Measurements from ENCODE around the gene PMM2.
A peak's percentile ranks its signal among the peaks of the same experiment; 100 is the strongest.

PMM2 gene

GRCh38 chr16:8826278-8826879, 28.7 kb downstream of the PMM2 start:
- TF ChIP-seq EZH2 (IDR thresholded peaks at IDR 0.05; ENCODE audit: borderline replicate concordance, low read depth, low read length, severe bottlenecking) = no peak
- TF ChIP-seq CTCF (IDR thresholded peaks at IDR 0.05; ENCODE audit: borderline replicate concordance, extremely low read depth, low read length, poor library complexity, severe bottlenecking) = no peak
- no peaks in the 10 kb centered on the region for H3K27me3 ChIP-seq (ENCODE audit: insufficient read depth, low read length, poor library complexity)
- H3K9ac ChIP-seq (ENCODE audit: low read depth, low read length) = no peak overlapping the region
- no peak overlapping the region for H2AFZ ChIP-seq (ENCODE audit: low read depth, low read length)
- H4K20me1 ChIP-seq (ENCODE audit: insufficient read depth, low read length) = peaks cover 29% of the 10 kb centered on the region
- no peak for ATAC-seq (ENCODE audit: insufficient read depth, low read depth)
- H3K27ac ChIP-seq (ENCODE audit: low read length) = no peak overlapping the region
- H3K4me2 ChIP-seq (ENCODE audit: insufficient read depth, low read length) = no peak overlapping the region
- H3K79me2 ChIP-seq (ENCODE audit: insufficient read depth, low read length) = peaks cover 53% of the 10 kb centered on the region
- peaks cover 80% of the 10 kb centered on the region for H3K36me3 ChIP-seq (ENCODE audit: insufficient read depth, low read length)
- no peaks in the 10 kb centered on the region for H3K9me3 ChIP-seq (ENCODE audit: insufficient read depth, low read length, severe bottlenecking)
- H3K4me3 ChIP-seq (ENCODE audit: low read depth in 1 of 2, low read length in 2 of 2) = no peak overlapping the region
- peaks cover 27% of the 10 kb centered on the region for H3K4me1 ChIP-seq (ENCODE audit: insufficient read depth, low read length)
- no peak for DNase-seq

- H3K4me3 ChIP-seq (ENCODE audit: low read depth in 1 of 2, low read length in 2 of 2) = no peak overlapping the region
- H3K4me2 ChIP-seq (ENCODE audit: insufficient read depth, low read length) = no peak overlapping the region
- no peak for TF ChIP-seq CTCF (IDR thresholded peaks at IDR 0.05; ENCODE audit: borderline replicate concordance, extremely low read depth, low read length, poor library complexity, severe bottlenecking)
- TF ChIP-seq EZH2 (IDR thresholded peaks at IDR 0.05; ENCODE audit: borderline replicate concordance, low read depth, low read length, severe bottlenecking) = no peak
- peaks cover 48% of the 10 kb centered on the region for H3K4me1 ChIP-seq (ENCODE audit: insufficient read depth, low read length)
- H3K79me2 ChIP-seq (ENCODE audit: insufficient read depth, low read length) = peaks cover 38% of the 10 kb centered on the region
- ATAC-seq (ENCODE audit: insufficient read depth, low read depth) (no peak), DNase-seq (no peak)
- H3K27ac ChIP-seq (ENCODE audit: low read length) = 0 out of 2 replicates have a peak overlapping the region, but pooled peaks have one; percentile 1
- H3K9me3 ChIP-seq (ENCODE audit: insufficient read depth, low read length, severe bottlenecking) = no peaks in the 10 kb centered on the region
- H3K36me3 ChIP-seq (ENCODE audit: insufficient read depth, low read length) = peaks cover 61% of the 10 kb centered on the region
- H2AFZ ChIP-seq (ENCODE audit: low read depth, low read length) = no peak overlapping the region
- H3K27me3 ChIP-seq (ENCODE audit: insufficient read depth, low read length, poor library complexity) = no peaks in the 10 kb centered on the region
- H4K20me1 ChIP-seq (ENCODE audit: insufficient read depth, low read length) = peaks cover 27% of the 10 kb centered on the region
- no peak overlapping the region for H3K9ac ChIP-seq (ENCODE audit: low read depth, low read length)
Measured at GRCh38 chr16:8828541-8829165, 31.0 kb downstream of the PMM2 start.

GRCh38 chr16:8831450-8831849, 33.8 kb downstream of the PMM2 start:
- TF ChIP-seq CTCF (IDR thresholded peaks at IDR 0.05; ENCODE audit: borderline replicate concordance, extremely low read depth, low read length, poor library complexity, severe bottlenecking) (no peak), EZH2 (IDR thresholded peaks at IDR 0.05; ENCODE audit: borderline replicate concordance, low read depth, low read length, severe bottlenecking) (no peak)
- Histone ChIP-seq H3K4me3 (ENCODE audit: low read depth in 1 of 2, low read length in 2 of 2) (no peak overlapping the region), H4K20me1 (ENCODE audit: insufficient read depth, low read length) (peaks cover 28% of the 10 kb centered on the region), H3K79me2 (ENCODE audit: insufficient read depth, low read length) (peaks cover 43% of the 10 kb centered on the region), H3K27me3 (ENCODE audit: insufficient read depth, low read length, poor library complexity) (no peaks in the 10 kb centered on the region), H3K9me3 (ENCODE audit: insufficient read depth, low read length, severe bottlenecking) (no peaks in the 10 kb centered on the region), H3K4me1 (ENCODE audit: insufficient read depth, low read length) (peaks cover 48% of the 10 kb centered on the region), H3K36me3 (ENCODE audit: insufficient read depth, low read length) (peaks cover 40% of the 10 kb centered on the region), H3K9ac (ENCODE audit: low read depth, low read length) (no peak overlapping the region), H3K4me2 (ENCODE audit: insufficient read depth, low read length) (peak overlapping the region; percentile 9; the same call in 1 of the 2 replicates), H2AFZ (ENCODE audit: low read depth, low read length) (no peak overlapping the region), H3K27ac (ENCODE audit: low read length) (peak overlapping the region; percentile 82)
- no peak for ATAC-seq (ENCODE audit: insufficient read depth, low read depth)
- DNase-seq = no peak
